HUES48 (cell line): ENCODE results near the gene NKTR.

Experiments used
- H3K27ac ChIP-seq: one replicate; pipeline ENCODE4 v1.7.0; 2013; ENCODE audit warnings: low read depth, low read length, inconsistent platforms
- H3K27me3 ChIP-seq: 2 replicates; pipeline ENCODE4 v1.6.1; 2013; ENCODE audit warnings: mild to moderate bottlenecking, low read length; ENCODE audit not compliant: control insufficient read depth, insufficient read depth
- H3K36me3 ChIP-seq: 2 replicates; pipeline ENCODE4 v1.6.1; 2013; ENCODE audit warnings: low read length; ENCODE audit not compliant: control insufficient read depth, insufficient read depth
- H3K4me1 ChIP-seq: 2 replicates; pipeline ENCODE4 v1.6.1; 2013; ENCODE audit warnings: mild to moderate bottlenecking, low read length; ENCODE audit not compliant: control insufficient read depth, insufficient read depth
- H3K4me3 ChIP-seq: 2 replicates; pipeline ENCODE4 v1.5.1; 2013; ENCODE audit warnings: mild to moderate bottlenecking, low read depth, low read length
- H3K9ac ChIP-seq: 2 replicates; pipeline ENCODE4 v1.6.1; 2013; ENCODE audit warnings: mild to moderate bottlenecking, low read depth, low read length, moderate library complexity
- H3K9me3 ChIP-seq: 2 replicates; pipeline ENCODE4 v1.6.1; 2013; ENCODE audit warnings: low read length; ENCODE audit not compliant: control insufficient read depth, insufficient read depth

NKTR gene

DNA sequence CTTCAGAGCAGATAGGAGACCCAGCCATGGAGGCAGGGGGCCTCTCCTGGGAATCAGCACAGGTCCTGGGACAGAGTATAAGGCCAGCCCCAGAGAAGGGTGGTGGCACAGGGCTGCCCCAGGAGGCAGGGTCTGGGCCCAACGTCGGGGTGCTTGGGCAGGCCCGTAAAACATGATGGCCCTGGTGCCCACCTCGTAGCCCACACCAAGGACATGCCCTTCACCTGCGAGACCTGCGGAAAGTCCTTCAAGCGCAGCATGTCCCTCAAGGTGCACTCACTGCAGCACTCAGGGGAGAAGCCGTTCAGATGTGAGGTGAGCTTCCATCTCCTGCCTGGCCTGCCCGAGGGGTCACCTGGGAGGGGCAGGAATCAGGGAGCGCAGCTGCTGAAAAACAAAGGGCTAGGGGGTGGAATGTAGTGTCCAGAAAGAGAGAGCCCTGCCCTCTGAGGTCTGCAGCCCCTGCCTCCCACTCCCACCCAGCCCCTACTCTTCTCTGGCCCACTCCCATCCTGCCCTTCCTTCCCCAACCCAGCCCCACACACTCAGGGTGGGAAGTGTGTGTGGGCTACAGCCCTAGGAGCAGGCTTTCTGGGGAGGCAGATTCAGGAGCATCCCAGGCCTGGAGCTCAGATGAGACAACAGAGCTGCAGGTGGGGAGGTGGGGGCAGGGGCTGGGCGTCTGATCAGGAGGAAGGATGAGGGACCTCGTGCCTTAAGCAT lies 62.5 kb downstream of the NKTR start:
- no peak overlapping the region for H3K4me3 ChIP-seq
- H3K27me3 ChIP-seq, result no peaks in the 10 kb centered on the region
- 0 out of 2 replicates have a peak, but pooled peaks cover 3% of the 10 kb centered on the region for H3K36me3 ChIP-seq
- H3K27ac ChIP-seq, result no peak overlapping the region
- no peaks in the 10 kb centered on the region for H3K9me3 ChIP-seq
- no peak overlapping the region for H3K9ac ChIP-seq
- H3K4me1 ChIP-seq, result no peaks in the 10 kb centered on the region

DNA sequence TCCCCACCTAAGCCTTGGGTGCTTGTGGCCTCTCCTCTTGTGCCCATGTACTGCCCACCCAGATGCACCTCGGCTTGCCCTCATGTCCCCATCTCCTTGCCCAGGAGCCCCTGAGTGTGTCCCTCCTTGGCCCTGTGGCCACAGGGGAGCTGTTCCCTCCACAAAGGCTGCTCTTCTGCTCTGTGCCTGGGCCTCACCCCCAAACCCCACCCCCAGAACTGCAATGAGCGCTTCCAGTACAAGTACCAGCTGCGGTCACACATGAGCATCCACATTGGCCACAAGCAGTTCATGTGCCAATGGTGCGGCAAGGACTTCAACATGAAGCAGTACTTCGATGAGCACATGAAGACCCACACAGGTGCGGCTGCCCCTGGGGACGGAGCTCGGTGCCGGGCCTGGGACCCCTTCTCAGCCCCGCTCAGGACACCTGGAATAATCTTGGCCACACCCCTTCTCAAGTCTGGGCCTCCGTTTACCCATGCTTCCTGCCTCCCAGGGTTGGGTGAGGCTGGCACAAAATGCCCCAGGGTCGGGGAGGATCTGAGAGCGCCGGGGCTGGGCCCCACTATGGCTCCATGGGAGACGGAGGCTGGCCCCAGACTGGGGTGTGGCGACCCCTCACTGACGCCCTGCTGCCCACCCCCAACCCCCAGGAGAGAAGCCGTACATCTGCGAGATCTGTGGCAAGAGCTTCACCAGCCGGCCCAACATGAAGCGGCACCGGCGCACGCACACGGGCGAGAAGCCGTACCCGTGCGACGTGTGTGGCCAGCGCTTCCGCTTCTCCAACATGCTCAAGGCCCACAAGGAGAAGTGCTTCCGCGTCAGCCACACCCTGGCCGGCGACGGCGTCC lies 63.3 kb downstream of the NKTR start:
- no peak overlapping the region for H3K9ac ChIP-seq

DNA sequence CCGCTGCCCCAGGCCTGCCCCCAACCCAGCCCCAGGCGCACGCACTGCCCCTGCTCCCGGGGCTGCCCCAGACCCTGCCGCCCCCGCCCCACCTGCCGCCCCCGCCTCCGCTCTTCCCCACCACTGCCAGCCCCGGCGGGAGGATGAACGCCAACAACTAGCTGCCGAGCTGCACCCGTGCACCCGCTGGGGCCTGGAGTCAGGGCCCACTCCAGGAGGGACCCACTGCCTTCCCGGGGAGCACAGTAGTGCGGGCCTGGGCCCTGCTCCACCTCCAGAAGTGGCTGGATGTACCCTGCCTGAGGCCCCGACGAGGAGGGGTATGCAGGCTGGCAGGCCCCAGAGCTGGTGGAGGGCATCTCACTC lies 63.9 kb downstream of the NKTR start:
- Histone ChIP-seq H3K4me1 (no peaks in the 10 kb centered on the region), H3K27ac (no peak overlapping the region), H3K9ac (no peak overlapping the region), H3K9me3 (no peaks in the 10 kb centered on the region), H3K4me3 (no peak overlapping the region), H3K36me3 (no peaks in the 10 kb centered on the region), H3K27me3 (no peaks in the 10 kb centered on the region)

More for the DNA sequence above, 63.3 kb downstream of the NKTR start:
- H3K4me3 ChIP-seq, result no peak overlapping the region
- H3K36me3 ChIP-seq, result no peaks in the 10 kb centered on the region
- H3K27me3 ChIP-seq, result no peaks in the 10 kb centered on the region
- H3K27ac ChIP-seq, result no peak overlapping the region
- H3K4me1 ChIP-seq, result no peaks in the 10 kb centered on the region
- H3K9me3 ChIP-seq, result no peaks in the 10 kb centered on the region

DNA sequence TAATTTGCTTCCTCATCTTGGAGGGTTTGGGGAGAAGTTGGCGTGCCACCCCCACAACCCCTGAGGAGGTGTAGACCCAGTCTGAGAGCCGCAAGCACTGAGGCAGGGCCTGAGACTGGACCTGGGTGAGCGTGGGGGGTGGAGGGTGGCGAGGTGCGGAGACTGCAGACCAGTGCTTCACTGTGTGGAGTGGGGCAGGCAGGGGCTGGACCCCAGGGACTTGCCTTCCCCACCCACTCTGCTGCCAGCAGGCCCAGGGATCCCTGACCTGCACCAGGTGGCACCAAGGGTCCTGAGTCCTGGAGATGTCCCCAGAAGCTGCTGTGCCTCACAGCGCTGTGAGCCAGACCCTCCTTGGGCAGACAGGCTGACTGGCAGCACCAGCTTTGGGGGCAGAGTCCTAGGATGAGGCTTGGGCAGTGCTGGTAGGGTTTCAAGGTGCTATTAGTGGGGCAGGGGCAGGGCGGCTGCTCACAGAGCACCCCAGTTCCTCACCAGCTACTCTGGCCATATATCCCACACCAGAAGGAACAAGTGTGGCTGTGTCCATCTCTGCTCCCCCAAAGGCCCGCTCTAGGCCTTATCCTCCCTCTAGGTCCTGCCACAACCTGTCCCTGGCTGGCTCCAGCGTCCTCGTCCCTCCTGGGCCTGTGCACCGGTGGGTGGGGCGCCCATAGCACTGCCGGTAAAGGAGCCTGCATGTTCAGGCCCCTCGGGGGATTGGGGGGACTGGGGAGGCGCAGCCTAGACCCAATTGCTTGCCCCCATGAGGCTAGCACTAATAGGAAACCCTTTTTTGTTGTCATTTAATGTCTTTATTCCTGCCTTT lies 64.8 kb downstream of the NKTR start:
- Histone ChIP-seq H3K9ac (no peak overlapping the region), H3K9me3 (no peaks in the 10 kb centered on the region), H3K27ac (no peak overlapping the region), H3K4me3 (no peak overlapping the region), H3K36me3 (no peaks in the 10 kb centered on the region), H3K27me3 (no peaks in the 10 kb centered on the region), H3K4me1 (no peaks in the 10 kb centered on the region)

DNA sequence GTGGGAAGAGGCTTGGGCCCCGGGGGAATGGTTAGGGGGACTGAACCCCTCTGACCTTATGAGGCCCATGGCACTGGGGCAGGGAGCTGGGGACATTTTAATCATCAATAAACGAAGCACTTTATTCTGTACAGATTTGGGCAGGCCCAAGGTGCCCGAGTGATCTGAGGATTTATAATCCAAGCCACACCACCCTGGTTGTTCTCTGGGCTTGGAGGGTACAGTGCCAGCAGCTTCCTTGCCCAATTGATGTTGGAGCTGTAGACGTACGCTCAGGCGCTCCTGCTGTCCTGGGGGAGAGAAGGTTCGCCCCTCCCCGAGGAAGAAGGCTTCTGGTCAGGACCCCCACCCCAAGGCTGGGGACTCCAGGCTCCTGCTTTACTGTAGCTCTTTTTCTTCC lies 65.5 kb downstream of the NKTR start:
- no peaks in the 10 kb centered on the region for H3K27me3 ChIP-seq
- no peaks in the 10 kb centered on the region for H3K36me3 ChIP-seq
- H3K4me3 ChIP-seq, result no peak overlapping the region
- no peaks in the 10 kb centered on the region for H3K4me1 ChIP-seq
- no peaks in the 10 kb centered on the region for H3K9me3 ChIP-seq
- H3K9ac ChIP-seq, result no peak overlapping the region
- no peak overlapping the region for H3K27ac ChIP-seq

DNA sequence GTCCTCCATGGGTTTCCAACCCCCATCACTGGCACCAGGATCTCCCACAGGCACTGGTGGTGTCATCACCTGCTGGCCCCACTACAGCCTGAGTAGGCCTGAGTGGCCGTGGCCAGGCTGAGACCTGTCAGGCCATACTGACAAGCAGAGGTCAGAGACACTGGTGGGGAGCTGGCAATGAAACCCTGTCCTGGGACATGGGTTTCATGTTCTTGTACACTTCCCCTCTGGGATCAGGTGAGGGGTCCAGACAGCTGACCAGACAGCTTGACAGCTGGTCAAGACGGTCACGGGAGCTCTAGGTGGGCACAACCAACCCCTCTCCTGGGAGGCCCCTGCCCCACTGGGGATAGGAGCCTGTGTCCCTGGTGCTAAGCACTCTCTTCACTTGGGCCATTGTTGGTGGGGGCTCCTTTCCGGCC lies 66.1 kb downstream of the NKTR start:
- Histone ChIP-seq H3K9me3 (no peaks in the 10 kb centered on the region), H3K27ac (no peak overlapping the region)

DNA sequence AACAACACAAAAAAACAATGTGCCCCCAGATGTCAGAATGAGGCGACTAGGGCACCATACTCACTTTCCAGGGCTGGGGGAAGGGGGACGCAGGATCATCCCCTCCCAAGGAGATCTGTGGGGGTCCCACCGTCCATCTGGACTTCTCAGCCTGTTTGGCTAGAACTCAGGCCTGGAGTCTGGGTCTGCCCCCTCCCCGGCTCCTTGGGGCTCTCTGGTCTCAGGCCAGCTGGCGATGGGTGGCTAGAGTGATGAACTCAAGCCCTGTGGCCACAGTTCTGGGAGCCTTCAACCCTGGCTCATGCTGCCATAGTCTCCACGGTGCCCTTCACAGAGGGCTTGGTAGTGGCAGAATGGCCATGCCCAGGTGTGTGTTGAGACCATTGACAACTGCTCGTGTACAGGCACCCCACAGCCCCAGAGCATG lies 66.6 kb downstream of the NKTR start:
- no peak overlapping the region for H3K9ac ChIP-seq
- H3K9me3 ChIP-seq, result no peaks in the 10 kb centered on the region
- H3K27ac ChIP-seq, result no peak overlapping the region
- H3K27me3 ChIP-seq, result no peaks in the 10 kb centered on the region
- H3K36me3 ChIP-seq, result no peaks in the 10 kb centered on the region
- no peak overlapping the region for H3K4me3 ChIP-seq
- H3K4me1 ChIP-seq, result no peaks in the 10 kb centered on the region

More for the DNA sequence above, 66.1 kb downstream of the NKTR start:
- no peaks in the 10 kb centered on the region for H3K4me1 ChIP-seq
- no peaks in the 10 kb centered on the region for H3K36me3 ChIP-seq
- H3K27me3 ChIP-seq, result no peaks in the 10 kb centered on the region
- H3K4me3 ChIP-seq, result no peak overlapping the region
- no peak overlapping the region for H3K9ac ChIP-seq

DNA sequence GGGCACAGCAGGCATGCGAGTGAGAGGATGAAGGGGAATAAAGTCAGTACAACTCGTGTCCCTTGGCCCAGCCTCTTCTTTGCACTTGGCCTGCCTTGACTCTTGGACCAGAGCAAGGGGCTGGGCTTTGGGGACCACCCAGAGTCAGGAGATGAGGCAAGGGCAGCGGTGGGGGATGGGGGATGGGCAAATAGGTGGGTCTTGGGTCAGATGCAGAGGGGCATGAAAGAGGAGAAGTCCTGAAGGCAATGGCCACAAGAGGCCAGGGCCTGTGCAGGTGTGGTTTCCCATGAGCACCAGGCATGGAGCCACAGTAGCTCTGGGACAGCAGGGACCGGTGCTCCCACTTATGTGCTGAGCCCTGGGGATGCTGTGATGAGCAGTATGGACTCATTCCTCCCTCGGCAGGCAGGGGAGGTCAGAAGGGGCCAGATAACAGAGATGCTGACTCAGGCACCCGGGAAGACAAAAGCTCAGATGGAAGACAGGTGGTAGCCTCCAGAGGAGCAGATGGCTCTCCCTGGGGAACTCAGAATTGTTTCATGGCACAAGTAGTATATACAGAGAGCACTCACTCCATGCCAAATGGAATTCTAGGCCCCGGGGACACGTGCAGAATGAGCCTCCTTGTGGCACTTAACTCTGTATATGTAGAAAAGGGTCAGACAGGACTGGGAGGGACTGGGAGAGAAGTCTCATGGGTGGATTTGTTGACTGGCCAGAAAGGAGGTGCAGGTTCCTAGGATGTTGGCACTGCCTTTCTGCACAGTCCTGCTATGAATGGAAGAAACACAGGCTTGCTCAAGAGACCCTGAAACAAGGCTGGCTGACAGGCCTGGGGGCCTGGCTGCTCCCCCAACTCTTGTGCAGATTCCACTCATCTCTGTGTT lies 67.3 kb downstream of the NKTR start:
- H3K9me3 ChIP-seq, result no peaks in the 10 kb centered on the region
- no peak overlapping the region for H3K27ac ChIP-seq
- H3K9ac ChIP-seq, result no peak overlapping the region
- no peaks in the 10 kb centered on the region for H3K27me3 ChIP-seq
- H3K36me3 ChIP-seq, result no peaks in the 10 kb centered on the region
- H3K4me1 ChIP-seq, result no peaks in the 10 kb centered on the region
- no peak overlapping the region for H3K4me3 ChIP-seq

DNA sequence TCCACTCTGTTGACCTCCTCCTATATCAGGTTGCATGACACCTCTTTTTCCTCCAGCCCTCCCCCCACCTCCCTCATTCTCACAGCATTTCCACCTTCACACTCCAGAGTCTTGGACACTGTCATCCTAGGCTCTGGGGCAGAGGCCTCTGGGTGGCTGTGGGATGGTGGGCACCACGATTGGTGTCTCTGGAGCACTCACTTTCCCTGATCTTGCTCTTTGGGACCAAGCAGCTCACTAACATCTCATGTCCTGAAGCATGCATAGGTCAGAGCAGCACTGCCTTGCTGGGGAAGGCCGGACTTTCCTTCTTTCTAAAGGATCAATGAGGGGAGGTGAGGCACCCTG lies 67.9 kb downstream of the NKTR start:
- no peaks in the 10 kb centered on the region for H3K36me3 ChIP-seq
- H3K27ac ChIP-seq, result no peak overlapping the region
- H3K4me1 ChIP-seq, result no peaks in the 10 kb centered on the region
- no peak overlapping the region for H3K9ac ChIP-seq
- H3K27me3 ChIP-seq, result no peaks in the 10 kb centered on the region
- no peaks in the 10 kb centered on the region for H3K9me3 ChIP-seq
- H3K4me3 ChIP-seq, result no peak overlapping the region

DNA sequence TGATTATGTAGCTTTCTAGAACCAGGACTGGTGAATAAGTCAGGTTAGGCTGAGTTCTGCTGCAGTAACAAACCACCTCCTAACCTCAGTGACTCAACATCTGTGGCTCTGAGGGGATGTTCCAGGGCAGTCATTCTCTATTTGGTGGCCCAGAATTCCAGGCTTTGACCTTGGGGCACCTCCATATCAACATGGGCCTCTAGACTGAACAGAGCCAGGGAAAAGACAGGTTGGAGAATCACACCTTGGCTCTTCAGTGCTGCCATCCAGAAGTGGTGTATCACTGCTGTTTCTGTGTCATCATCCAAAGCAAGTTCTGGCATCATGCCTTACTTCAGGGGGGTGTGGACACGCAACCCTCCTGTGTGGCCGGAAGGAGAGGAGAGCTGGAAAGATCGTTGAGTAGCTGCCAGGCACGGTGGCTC lies 68.3 kb downstream of the NKTR start:
- Histone ChIP-seq H3K9me3 (no peaks in the 10 kb centered on the region), H3K27me3 (no peaks in the 10 kb centered on the region), H3K9ac (no peak overlapping the region), H3K4me3 (no peak overlapping the region), H3K36me3 (no peaks in the 10 kb centered on the region), H3K27ac (no peak overlapping the region), H3K4me1 (no peaks in the 10 kb centered on the region)
